K562 (cell line): ENCODE results near the gene IZUMO4.
A peak's percentile ranks its signal among the peaks of the same experiment; 100 is the strongest.

Experiments
- ATF2 ChIP-seq: sonication (generic); formaldehyde crosslinking; IDR thresholded peaks from 2 replicates; pipeline ENCODE4 v1.8.1; 2022; ENCODE audit warnings: missing genetic modification reagents
- BCL6 ChIP-seq: fragments of 250-450 bp; sonication (Bioruptor Pico); IDR thresholded peaks from 2 replicates; pipeline ENCODE4 v1.4.0; 2020
- CTCF ChIP-seq, 3 experiments: IDR thresholded peaks in 2 of 3; conservative IDR thresholded peaks in 1 of 3; 2 replicates each; pipeline ENCODE4 v1.5.1; 2011 to 2012; ENCODE audit warnings: low read length in 3 of 3, mild to moderate bottlenecking in 3 of 3, control low read depth in 2 of 3, improper control_type of control experiment in 1 of 3, inconsistent platforms in 1 of 3, low read depth in 1 of 3, mixed read lengths in 1 of 3, moderate library complexity in 1 of 3; ENCODE audit not compliant: insufficient read depth in 2 of 3
- HMGN3 ChIP-seq: IDR thresholded peaks from 2 replicates; pipeline ENCODE4 v1.6.1; 2011; ENCODE audit warnings: borderline replicate concordance, low read depth, mild to moderate bottlenecking, mixed read lengths, low read length; ENCODE audit not compliant: insufficient read length; ENCODE audit errors: extremely low read depth
- LARP7 ChIP-seq: fragments of 450-650 bp; IDR thresholded peaks from 2 replicates; pipeline ENCODE4 v1.6.1; 2016
- MAFK ChIP-seq: IDR thresholded peaks from 2 replicates; pipeline ENCODE4 v1.6.1; 2011; ENCODE audit warnings: low read length, improper control_type of control experiment
- POLR2A ChIP-seq: fragments of 450-650 bp; conservative IDR thresholded peaks from 2 replicates; pipeline ENCODE4 v1.6.1; 2016
- U2AF2 ChIP-seq: fragments of 200-400 bp; formaldehyde crosslinking; optimal IDR thresholded peaks from 2 replicates; pipeline ENCODE3; 2017; ENCODE audit warnings: low read depth, mild to moderate bottlenecking, low read length

GRCh38 chr19:2059422-2060201 is 37.1 kb upstream of the IZUMO4 start:
- no peak; a peak in 1 of 6 replicates for TF ChIP-seq CTCF (IDR thresholded peaks at IDR 0.05 in 2 of 3, conservative IDR thresholded peaks at IDR 0.05 in 1 of 3; ENCODE audit: insufficient read depth in 2 of 3, low read depth in 1 of 3, low read length in 3 of 3)
- no peak for TF ChIP-seq LARP7
- peak; percentile 77 for TF ChIP-seq POLR2A
- TF ChIP-seq ATF2 (CRISPR knock-in tag), result no peak
- TF ChIP-seq BCL6 (CRISPR knock-in tag), result peak; percentile 41; the same call in 1 of the 2 replicates
- peak; percentile 95 for TF ChIP-seq HMGN3
- TF ChIP-seq U2AF2, result no peak
- TF ChIP-seq MAFK, result no peak
